ENCODE data around the gene AFTPH.

The AFTPH gene

GRCh38 chr2:64637931-64638330, 113.8 kb downstream of the AFTPH start:
- Histone ChIP-seq H3K4me2 (ENCODE audit: low read depth, low read length, poor library complexity, severe bottlenecking) (peak overlapping the region; percentile 96), H3K9me3 (ENCODE audit: insufficient read depth, low read length) (no peaks in the 10 kb centered on the region), H3K79me2 (ENCODE audit: insufficient read depth, low read length) (peaks cover 96% of the 10 kb centered on the region), H3K9ac (ENCODE audit: low read length) (peak overlapping the region; percentile 17), H4K20me1 (ENCODE audit: low read depth, low read length) (peaks cover 5% of the 10 kb centered on the region; the same call in 1 of the 2 replicates), H3K4me3 (ENCODE audit: insufficient read depth, low read length, poor library complexity, severe bottlenecking) (no peak overlapping the region), H3F3A (ENCODE audit: insufficient read depth) (peaks cover 52% of the 10 kb centered on the region), H3K36me3 (ENCODE audit: low read length) (peaks cover 19% of the 10 kb centered on the region), H3K9me2 (replicated peaks; ENCODE audit: insufficient read depth, low read length) (no peaks in the 10 kb centered on the region), H2AFZ (ENCODE audit: low read depth, low read length, severe bottlenecking) (no peak overlapping the region), H3K27me3 (ENCODE audit: low read length) (no peaks in the 10 kb centered on the region), H3K27ac (ENCODE audit: low read depth, low read length) (peak overlapping the region; percentile 95)
- TF ChIP-seq CTCF (IDR thresholded peaks at IDR 0.05; ENCODE audit: insufficient read depth, low read length, poor library complexity, severe bottlenecking), result no peak
- TF ChIP-seq EZH2phosphoT487 (conservative IDR thresholded peaks at IDR 0.05; ENCODE audit: low read length), result no peak

- Histone ChIP-seq H3K4me2 (ENCODE audit: low read depth, low read length, poor library complexity, severe bottlenecking) (peak overlapping the region; percentile 96), H3K4me3 (ENCODE audit: insufficient read depth, low read length, poor library complexity, severe bottlenecking) (no peak overlapping the region), H2AFZ (ENCODE audit: low read depth, low read length, severe bottlenecking) (no peak overlapping the region), H3F3A (ENCODE audit: insufficient read depth) (peaks cover 58% of the 10 kb centered on the region), H3K79me2 (ENCODE audit: insufficient read depth, low read length) (peaks cover 95% of the 10 kb centered on the region), H3K9me2 (replicated peaks; ENCODE audit: insufficient read depth, low read length) (no peaks in the 10 kb centered on the region), H3K9ac (ENCODE audit: low read length) (peak overlapping the region; percentile 17), H4K20me1 (ENCODE audit: low read depth, low read length) (peaks cover 5% of the 10 kb centered on the region; the same call in 1 of the 2 replicates), H3K27ac (ENCODE audit: low read depth, low read length) (peak overlapping the region; percentile 95), H3K27me3 (ENCODE audit: low read length) (no peaks in the 10 kb centered on the region), H3K9me3 (ENCODE audit: insufficient read depth, low read length) (no peaks in the 10 kb centered on the region), H3K36me3 (ENCODE audit: low read length) (peaks cover 13% of the 10 kb centered on the region)
- no peak for TF ChIP-seq CTCF (IDR thresholded peaks at IDR 0.05; ENCODE audit: insufficient read depth, low read length, poor library complexity, severe bottlenecking)
Measured at GRCh38 chr2:64638502-64639120, 114.5 kb downstream of the AFTPH start.

GRCh38 chr2:64639691-64640090, 115.6 kb downstream of the AFTPH start:
- Histone ChIP-seq H3K4me3 (ENCODE audit: insufficient read depth, low read length, poor library complexity, severe bottlenecking) (peak overlapping the region; percentile 2), H3K36me3 (ENCODE audit: low read length) (peaks cover 6% of the 10 kb centered on the region), H3K27me3 (ENCODE audit: low read length) (no peaks in the 10 kb centered on the region), H3K9me2 (replicated peaks; ENCODE audit: insufficient read depth, low read length) (no peaks in the 10 kb centered on the region), H3K9me3 (ENCODE audit: insufficient read depth, low read length) (no peaks in the 10 kb centered on the region), H3K79me2 (ENCODE audit: insufficient read depth, low read length) (peaks cover 97% of the 10 kb centered on the region), H3K27ac (ENCODE audit: low read depth, low read length) (peak overlapping the region; percentile 95), H3F3A (ENCODE audit: insufficient read depth) (peaks cover 68% of the 10 kb centered on the region), H2AFZ (ENCODE audit: low read depth, low read length, severe bottlenecking) (no peak overlapping the region), H4K20me1 (ENCODE audit: low read depth, low read length) (peaks cover 5% of the 10 kb centered on the region; the same call in 1 of the 2 replicates), H3K4me2 (ENCODE audit: low read depth, low read length, poor library complexity, severe bottlenecking) (peak overlapping the region; percentile 96), H3K9ac (ENCODE audit: low read length) (peak overlapping the region; percentile 32; the same call in 1 of the 2 replicates)
- no peak for TF ChIP-seq EZH2phosphoT487 (conservative IDR thresholded peaks at IDR 0.05; ENCODE audit: low read length)
- TF ChIP-seq CTCF (IDR thresholded peaks at IDR 0.05; ENCODE audit: insufficient read depth, low read length, poor library complexity, severe bottlenecking), result no peak
